CD4-positive, alpha-beta T cell treated with Interleukin-10 for 1 hour (primary cell): ENCODE data around the gene NCOA3.
"Not testable (repeated sequence)": the region's sequence is repeated elsewhere in the genome, so short reads cannot be mapped to it uniquely, and the experiment has no call there.

Experiments used
- DNase-seq: peaks from one replicate; pipeline ENCODE4 v3.0.0-alpha.2; 2020

The NCOA3 gene

GRCh38 chr20:47541355-47541922 is 39.8 kb downstream of the NCOA3 start:
- no peak for DNase-seq

- no peak for DNase-seq
Measured at GRCh38 chr20:47543006-47543431, 41.3 kb downstream of the NCOA3 start.

- DNase-seq, result no peak
Measured at GRCh38 chr20:47544240-47544639, 42.6 kb downstream of the NCOA3 start.

- no peak for DNase-seq
Measured at GRCh38 chr20:47544852-47545251, 43.2 kb downstream of the NCOA3 start.

- no peak for DNase-seq
Measured at GRCh38 chr20:47545499-47545898, 43.8 kb downstream of the NCOA3 start.

GRCh38 chr20:47546184-47547033 is 44.7 kb downstream of the NCOA3 start:
- DNase-seq, result no peak

- DNase-seq, result no peak
Measured at GRCh38 chr20:47547034-47547387, 45.3 kb downstream of the NCOA3 start.

GRCh38 chr20:47549671-47550070 is 48.0 kb downstream of the NCOA3 start:
- DNase-seq, result no peak

- DNase-seq, result no peak
Measured at GRCh38 chr20:47551222-47551621, 49.5 kb downstream of the NCOA3 start.

- DNase-seq, result no peak
Measured at GRCh38 chr20:47551841-47552240, 50.2 kb downstream of the NCOA3 start.

- DNase-seq, result no peak
Measured at GRCh38 chr20:47552996-47553395, 51.3 kb downstream of the NCOA3 start.

- DNase-seq, result not testable (repeated sequence)
Measured at GRCh38 chr20:47553594-47554235, 52.0 kb downstream of the NCOA3 start.

GRCh38 chr20:47554283-47554682 is 52.6 kb downstream of the NCOA3 start:
- not testable (repeated sequence) for DNase-seq

GRCh38 chr20:47557218-47557617 is 55.5 kb downstream of the NCOA3 start:
- no peak for DNase-seq

- no peak for DNase-seq
Measured at GRCh38 chr20:47557791-47558190, 56.1 kb downstream of the NCOA3 start.

GRCh38 chr20:47558295-47559066 is 56.8 kb downstream of the NCOA3 start:
- DNase-seq, result no peak

GRCh38 chr20:47559141-47559540 is 57.5 kb downstream of the NCOA3 start:
- DNase-seq, result no peak

GRCh38 chr20:47561180-47561579 is 59.5 kb downstream of the NCOA3 start:
- DNase-seq, result no peak

- no peak for DNase-seq
Measured at GRCh38 chr20:47561603-47562583, 60.2 kb downstream of the NCOA3 start.

- no peak for DNase-seq
Measured at GRCh38 chr20:47566269-47566668, 64.6 kb downstream of the NCOA3 start.

GRCh38 chr20:47568019-47568418 is 66.3 kb downstream of the NCOA3 start:
- DNase-seq, result no peak

- DNase-seq, result no peak
Measured at GRCh38 chr20:47568837-47569410, 67.2 kb downstream of the NCOA3 start.
